Stimulated activated memory B cell treated with anti-CD40 and anti-IgM and Interleukin-4, amounts not matched to agents 10 μg/mL and 1 μg/mL and 100 μg/mL, for 72 hours (primary cell): ENCODE data around the gene RAB3IP.
"Not testable (repeated sequence)": the region's sequence is repeated elsewhere in the genome, so short reads cannot be mapped to it uniquely, and the experiment has no call there.

ENCODE experiments used
- ATAC-seq: fragments of 150-1000 bp; cut with Tn5 transposase; 2 replicates; pipeline ENCODE4 v1.10.0; 2021
- H3K27ac Mint-ChIP-seq: one replicate; pipeline ENCODE4 v1.8.0; 2022; ENCODE audit warnings: mild to moderate bottlenecking, mixed read lengths
- H3K27me3 Mint-ChIP-seq: one replicate; pipeline ENCODE4 v1.8.0; 2022; ENCODE audit warnings: mixed read lengths
- H3K36me3 Mint-ChIP-seq: one replicate; pipeline ENCODE4 v1.8.0; 2022; ENCODE audit warnings: mixed read lengths
- H3K4me1 Mint-ChIP-seq: one replicate; pipeline ENCODE4 v1.8.0; 2022; ENCODE audit warnings: mixed read lengths
- H3K4me3 Mint-ChIP-seq: one replicate; pipeline ENCODE4 v1.8.0; 2022; ENCODE audit warnings: mild to moderate bottlenecking, moderate library complexity, mixed read lengths
- H3K9me3 Mint-ChIP-seq: one replicate; pipeline ENCODE4 v1.8.0; 2022; ENCODE audit warnings: mixed read lengths

Gene RAB3IP

GRCh38 chr12:69807101-69807897, 68.6 kb downstream of the RAB3IP start:
- peaks cover 84% of the 10 kb centered on the region for H3K36me3 Mint-ChIP-seq
- H3K4me3 Mint-ChIP-seq, H3K27me3 Mint-ChIP-seq: not testable (repeated sequence)

GRCh38 chr12:69810870-69811498, 72.3 kb downstream of the RAB3IP start:
- H3K9me3 Mint-ChIP-seq, result peaks cover 14% of the 10 kb centered on the region
- no peaks in the 10 kb centered on the region for H3K4me1 Mint-ChIP-seq
- no peak overlapping the region for H3K27ac Mint-ChIP-seq
- ATAC-seq, result no peak
- H3K36me3 Mint-ChIP-seq, result peaks cover 86% of the 10 kb centered on the region
- H3K27me3 Mint-ChIP-seq, result no peaks in the 10 kb centered on the region
- no peak overlapping the region for H3K4me3 Mint-ChIP-seq

More at GRCh38 chr12:69807101-69807897, 68.6 kb downstream of the RAB3IP start:
- H3K27ac Mint-ChIP-seq, H3K4me1 Mint-ChIP-seq, ATAC-seq: not testable (repeated sequence)
- peaks cover 17% of the 10 kb centered on the region for H3K9me3 Mint-ChIP-seq

GRCh38 chr12:69816082-69816481, 77.4 kb downstream of the RAB3IP start:
- Mint-ChIP-seq H3K36me3 (peaks cover 41% of the 10 kb centered on the region), H3K27ac (no peak overlapping the region), H3K27me3 (no peaks in the 10 kb centered on the region), H3K4me1 (no peaks in the 10 kb centered on the region), H3K4me3 (no peak overlapping the region), H3K9me3 (no peaks in the 10 kb centered on the region)
- ATAC-seq, result no peak

GRCh38 chr12:69821032-69821455, 82.4 kb downstream of the RAB3IP start:
- Mint-ChIP-seq H3K9me3 (no peaks in the 10 kb centered on the region), H3K27ac (no peak overlapping the region), H3K27me3 (no peaks in the 10 kb centered on the region), H3K4me1 (no peaks in the 10 kb centered on the region), H3K36me3 (peaks cover 2% of the 10 kb centered on the region), H3K4me3 (no peak overlapping the region)
- ATAC-seq, result no peak

GRCh38 chr12:69821456-69822159, 82.9 kb downstream of the RAB3IP start:
- no peak for ATAC-seq
- Mint-ChIP-seq H3K9me3 (no peaks in the 10 kb centered on the region), H3K36me3 (no peaks in the 10 kb centered on the region), H3K4me1 (no peaks in the 10 kb centered on the region), H3K27me3 (no peaks in the 10 kb centered on the region), H3K27ac (no peak overlapping the region), H3K4me3 (no peak overlapping the region)

GRCh38 chr12:69822201-69822860, 83.7 kb downstream of the RAB3IP start:
- Mint-ChIP-seq H3K27me3 (no peaks in the 10 kb centered on the region), H3K4me1 (no peaks in the 10 kb centered on the region), H3K27ac (no peak overlapping the region), H3K4me3 (no peak overlapping the region), H3K36me3 (no peaks in the 10 kb centered on the region), H3K9me3 (no peaks in the 10 kb centered on the region)
- ATAC-seq, result no peak

GRCh38 chr12:69824028-69824427, 85.4 kb downstream of the RAB3IP start:
- Mint-ChIP-seq H3K9me3 (no peaks in the 10 kb centered on the region), H3K27ac (no peak overlapping the region), H3K4me1 (no peaks in the 10 kb centered on the region), H3K27me3 (no peaks in the 10 kb centered on the region), H3K36me3 (no peaks in the 10 kb centered on the region), H3K4me3 (no peak overlapping the region)
- no peak for ATAC-seq

GRCh38 chr12:69824966-69825560, 86.4 kb downstream of the RAB3IP start, which contains the start of gene MYRFL:
Gene MYRFL, plus strand, starts transcription at chr12:69825227. Its CDS starts 291 bp downstream, at chr12:69825518.
- H3K4me1 Mint-ChIP-seq, result no peaks in the 10 kb centered on the region
- no peaks in the 10 kb centered on the region for H3K27me3 Mint-ChIP-seq
- no peaks in the 10 kb centered on the region for H3K9me3 Mint-ChIP-seq
- no peak within 1 kb of the TSS for H3K4me3 Mint-ChIP-seq
- ATAC-seq, result no peak
- H3K36me3 Mint-ChIP-seq, result no peaks in the 10 kb centered on the region
- no peak within 1 kb of the TSS for H3K27ac Mint-ChIP-seq

- Mint-ChIP-seq H3K4me1 (no peaks in the 10 kb centered on the region), H3K36me3 (no peaks in the 10 kb centered on the region), H3K27me3 (peaks cover 17% of the 10 kb centered on the region), H3K27ac (no peak overlapping the region), H3K4me3 (no peak overlapping the region), H3K9me3 (no peaks in the 10 kb centered on the region)
- ATAC-seq, result no peak
These were observed 90.2 kb downstream of the RAB3IP start for GRCh38 chr12:69828897-69829296.

- Mint-ChIP-seq H3K4me1 (no peaks in the 10 kb centered on the region), H3K36me3 (no peaks in the 10 kb centered on the region), H3K9me3 (no peaks in the 10 kb centered on the region), H3K27ac (no peak overlapping the region), H3K27me3 (peaks cover 17% of the 10 kb centered on the region), H3K4me3 (no peak overlapping the region)
- ATAC-seq, result no peak
These were observed 95.0 kb downstream of the RAB3IP start for GRCh38 chr12:69833696-69834095.

- H3K9me3 Mint-ChIP-seq, result no peaks in the 10 kb centered on the region
These were observed 95.5 kb downstream of the RAB3IP start for GRCh38 chr12:69834147-69834546.

GRCh38 chr12:69834576-69834975, 95.9 kb downstream of the RAB3IP start:
- H3K27me3 Mint-ChIP-seq, result peaks cover 17% of the 10 kb centered on the region
- no peak for ATAC-seq
- no peaks in the 10 kb centered on the region for H3K9me3 Mint-ChIP-seq
- no peaks in the 10 kb centered on the region for H3K36me3 Mint-ChIP-seq
- no peaks in the 10 kb centered on the region for H3K4me1 Mint-ChIP-seq
- H3K4me3 Mint-ChIP-seq, result no peak overlapping the region
- H3K27ac Mint-ChIP-seq, result no peak overlapping the region

More at GRCh38 chr12:69834147-69834546, 95.5 kb downstream of the RAB3IP start:
- Mint-ChIP-seq H3K4me3 (no peak overlapping the region), H3K27ac (no peak overlapping the region), H3K4me1 (no peaks in the 10 kb centered on the region), H3K36me3 (no peaks in the 10 kb centered on the region), H3K27me3 (peaks cover 17% of the 10 kb centered on the region)
- ATAC-seq, result no peak

- Mint-ChIP-seq H3K4me1 (no peaks in the 10 kb centered on the region), H3K4me3 (no peak overlapping the region), H3K36me3 (no peaks in the 10 kb centered on the region), H3K27me3 (peaks cover 17% of the 10 kb centered on the region), H3K27ac (no peak overlapping the region), H3K9me3 (no peaks in the 10 kb centered on the region)
- ATAC-seq, result no peak
These were observed 96.4 kb downstream of the RAB3IP start for GRCh38 chr12:69835081-69835480.

GRCh38 chr12:69836015-69836414, 97.4 kb downstream of the RAB3IP start:
- Mint-ChIP-seq H3K27me3 (peaks cover 17% of the 10 kb centered on the region), H3K4me3 (no peak overlapping the region), H3K27ac (no peak overlapping the region), H3K9me3 (no peaks in the 10 kb centered on the region), H3K36me3 (no peaks in the 10 kb centered on the region), H3K4me1 (no peaks in the 10 kb centered on the region)
- no peak for ATAC-seq

- no peak overlapping the region for H3K27ac Mint-ChIP-seq
- no peaks in the 10 kb centered on the region for H3K4me1 Mint-ChIP-seq
- H3K36me3 Mint-ChIP-seq, result no peaks in the 10 kb centered on the region
- H3K27me3 Mint-ChIP-seq, result peaks cover 9% of the 10 kb centered on the region
- H3K4me3 Mint-ChIP-seq, result no peak overlapping the region
- no peak for ATAC-seq
- H3K9me3 Mint-ChIP-seq, result no peaks in the 10 kb centered on the region
These were observed 98.5 kb downstream of the RAB3IP start for GRCh38 chr12:69837191-69837590.
